Spleen (tissue), 7 donors: ENCODE data around the gene CHST7.

Experiments
- POLR2A ChIP-seq, 3 donors: fragments of 450-650 bp; IDR thresholded peaks; one replicate each; pipeline ENCODE4 v1.5.1; 2017; ENCODE audit warnings: antibody characterized with exemption in 3 of 3, mild to moderate bottlenecking in 1 of 3
- TF ChIP-seq, protein P1 (sequence below), 11 experiments: fragments of 200-600 bp in 7 of 11; fragments of 450-650 bp in 4 of 11; sonication (generic) in 4 of 11; IDR thresholded peaks in 8 of 11; conservative IDR thresholded peaks in 3 of 11; 1 replicate in 7 of 11; 2 replicates in 4 of 11; pipeline versions ENCODE4 v1.4.0 to v1.8.0; 2016 to 2021; ENCODE audit warnings: antibody characterized with exemption in 11 of 11, inconsistent platforms in 4 of 11, mild to moderate bottlenecking in 1 of 11
- donor health status: DM: no; HTN: no; CAD: no; lungs with moderate emphysema.
- donor health status: DM: no; HTN: no; CAD: no.
- donor health status: DM: no; HTN: no; CAD: no.

DNA sequence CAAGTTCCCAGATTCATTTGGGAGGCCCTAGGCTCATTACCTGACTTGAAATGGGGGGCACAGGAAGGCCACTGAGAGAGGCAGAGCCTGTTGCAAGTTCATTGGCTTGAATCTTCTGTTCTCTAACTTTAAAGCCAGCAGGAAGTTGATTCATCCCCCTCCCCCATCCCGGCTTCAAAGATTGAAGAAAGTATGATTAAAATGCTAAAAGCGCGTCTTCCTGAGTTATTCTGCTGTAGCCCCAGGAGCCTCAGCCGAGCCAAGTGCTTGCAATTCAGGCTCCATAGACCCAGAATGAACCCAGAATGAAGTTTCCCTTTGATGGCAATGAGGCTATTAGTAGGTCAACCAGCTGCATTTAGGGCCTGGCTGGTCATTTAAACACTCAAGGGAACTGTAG lies 14.7 kb downstream of the CHST7 start:
- TF ChIP-seq, protein P1, sequence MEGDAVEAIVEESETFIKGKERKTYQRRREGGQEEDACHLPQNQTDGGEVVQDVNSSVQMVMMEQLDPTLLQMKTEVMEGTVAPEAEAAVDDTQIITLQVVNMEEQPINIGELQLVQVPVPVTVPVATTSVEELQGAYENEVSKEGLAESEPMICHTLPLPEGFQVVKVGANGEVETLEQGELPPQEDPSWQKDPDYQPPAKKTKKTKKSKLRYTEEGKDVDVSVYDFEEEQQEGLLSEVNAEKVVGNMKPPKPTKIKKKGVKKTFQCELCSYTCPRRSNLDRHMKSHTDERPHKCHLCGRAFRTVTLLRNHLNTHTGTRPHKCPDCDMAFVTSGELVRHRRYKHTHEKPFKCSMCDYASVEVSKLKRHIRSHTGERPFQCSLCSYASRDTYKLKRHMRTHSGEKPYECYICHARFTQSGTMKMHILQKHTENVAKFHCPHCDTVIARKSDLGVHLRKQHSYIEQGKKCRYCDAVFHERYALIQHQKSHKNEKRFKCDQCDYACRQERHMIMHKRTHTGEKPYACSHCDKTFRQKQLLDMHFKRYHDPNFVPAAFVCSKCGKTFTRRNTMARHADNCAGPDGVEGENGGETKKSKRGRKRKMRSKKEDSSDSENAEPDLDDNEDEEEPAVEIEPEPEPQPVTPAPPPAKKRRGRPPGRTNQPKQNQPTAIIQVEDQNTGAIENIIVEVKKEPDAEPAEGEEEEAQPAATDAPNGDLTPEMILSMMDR (IDR thresholded peaks at IDR 0.05 in 8 of 11, conservative IDR thresholded peaks at IDR 0.05 in 3 of 11): no peak
- no peak for TF ChIP-seq POLR2A (IDR thresholded peaks at IDR 0.05)
